Measurements from ENCODE around the gene EIF4ENIF1. TPM values are rescaled to one million over a fixed set of nuclear protein-coding genes. Genes with fewer than 3 reads are reported as not detected.
A peak's percentile ranks its signal among the peaks of the same experiment; 100 is the strongest.
"Not testable (repeated sequence)": the region's sequence is repeated elsewhere in the genome, so short reads cannot be mapped to it uniquely, and the experiment has no call there.

EIF4ENIF1 gene, protein sequence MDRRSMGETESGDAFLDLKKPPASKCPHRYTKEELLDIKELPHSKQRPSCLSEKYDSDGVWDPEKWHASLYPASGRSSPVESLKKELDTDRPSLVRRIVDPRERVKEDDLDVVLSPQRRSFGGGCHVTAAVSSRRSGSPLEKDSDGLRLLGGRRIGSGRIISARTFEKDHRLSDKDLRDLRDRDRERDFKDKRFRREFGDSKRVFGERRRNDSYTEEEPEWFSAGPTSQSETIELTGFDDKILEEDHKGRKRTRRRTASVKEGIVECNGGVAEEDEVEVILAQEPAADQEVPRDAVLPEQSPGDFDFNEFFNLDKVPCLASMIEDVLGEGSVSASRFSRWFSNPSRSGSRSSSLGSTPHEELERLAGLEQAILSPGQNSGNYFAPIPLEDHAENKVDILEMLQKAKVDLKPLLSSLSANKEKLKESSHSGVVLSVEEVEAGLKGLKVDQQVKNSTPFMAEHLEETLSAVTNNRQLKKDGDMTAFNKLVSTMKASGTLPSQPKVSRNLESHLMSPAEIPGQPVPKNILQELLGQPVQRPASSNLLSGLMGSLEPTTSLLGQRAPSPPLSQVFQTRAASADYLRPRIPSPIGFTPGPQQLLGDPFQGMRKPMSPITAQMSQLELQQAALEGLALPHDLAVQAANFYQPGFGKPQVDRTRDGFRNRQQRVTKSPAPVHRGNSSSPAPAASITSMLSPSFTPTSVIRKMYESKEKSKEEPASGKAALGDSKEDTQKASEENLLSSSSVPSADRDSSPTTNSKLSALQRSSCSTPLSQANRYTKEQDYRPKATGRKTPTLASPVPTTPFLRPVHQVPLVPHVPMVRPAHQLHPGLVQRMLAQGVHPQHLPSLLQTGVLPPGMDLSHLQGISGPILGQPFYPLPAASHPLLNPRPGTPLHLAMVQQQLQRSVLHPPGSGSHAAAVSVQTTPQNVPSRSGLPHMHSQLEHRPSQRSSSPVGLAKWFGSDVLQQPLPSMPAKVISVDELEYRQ
- total RNA-seq: 20.2 TPM

DNA sequence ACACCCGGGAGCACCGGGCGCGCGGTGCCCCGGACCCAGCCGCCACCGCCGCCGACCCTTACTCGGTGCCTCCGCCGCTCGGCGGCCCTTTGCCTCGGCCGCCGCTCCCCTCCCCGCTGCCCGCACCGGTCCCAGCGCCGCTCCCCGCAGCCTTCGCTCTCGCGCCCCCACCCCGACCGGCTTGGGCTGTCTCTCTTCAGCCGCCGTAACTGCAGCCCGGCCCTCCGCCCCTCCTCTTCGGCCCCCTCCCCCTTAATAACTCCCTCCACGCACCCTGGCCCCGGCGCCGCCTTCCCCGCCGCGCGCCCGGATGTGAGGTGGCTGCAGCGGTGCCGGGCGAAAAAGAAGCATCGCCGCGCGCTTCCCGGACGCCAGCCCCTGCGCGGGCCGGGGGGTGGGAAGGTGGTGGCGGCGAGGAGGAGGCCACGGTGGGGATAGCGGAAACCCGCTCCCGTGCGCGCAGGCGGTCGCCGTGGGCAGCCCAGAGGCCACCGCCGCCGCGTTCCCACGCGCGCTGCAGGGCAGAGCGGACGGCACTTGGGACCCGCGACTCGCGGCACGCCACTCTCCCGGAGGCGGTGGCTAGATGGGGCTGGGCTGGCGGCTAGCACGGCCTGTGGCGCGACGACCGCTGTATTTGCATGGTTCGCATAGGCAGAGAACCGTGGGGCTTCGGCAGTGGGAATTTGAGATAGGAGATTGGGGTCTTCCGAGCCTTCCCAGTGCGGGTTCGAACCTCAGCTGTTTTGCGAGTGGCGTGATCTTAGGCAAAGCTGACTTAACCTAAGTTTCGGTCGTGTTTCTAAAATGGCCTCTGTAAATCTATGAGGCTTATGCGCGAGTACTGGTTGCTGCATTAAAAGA lies at the start of gene EIF4ENIF1:
TSS of gene EIF4ENIF1 (minus strand) at position 211 of the 864 bp plus-strand sequence. CDS start 1,124 bp downstream, outside the sequence.
- DNase-seq (ENCODE audit: low read depth in 2 of 3, low spot score in 2 of 3): peak; percentile 82 to 91 (median 91)

DNA sequence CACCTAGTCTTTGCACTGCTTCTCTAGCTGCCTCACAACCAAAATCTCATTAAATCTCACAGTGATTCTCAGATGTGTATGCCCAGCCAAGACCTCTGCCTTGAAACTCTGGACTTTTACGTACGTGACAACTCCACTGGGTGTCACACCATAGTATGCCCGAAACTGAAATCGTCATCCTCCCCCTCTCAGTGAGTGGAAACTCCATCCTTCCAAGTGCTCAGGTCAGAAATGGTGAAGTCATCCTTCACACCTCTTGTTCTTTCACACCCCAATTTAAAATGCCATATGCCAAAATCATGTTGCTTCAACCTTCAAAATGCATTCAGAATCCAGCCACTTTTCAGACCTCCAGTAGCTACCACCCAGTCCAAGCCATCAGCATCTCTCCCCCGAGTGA lies 49.2 kb upstream of the EIF4ENIF1 start:
- no peak for DNase-seq (ENCODE audit: low read depth in 2 of 3, low spot score in 2 of 3)

- DNase-seq (ENCODE audit: low read depth in 2 of 3, low spot score in 2 of 3): no peak
These were observed 47.4 kb upstream of the EIF4ENIF1 start for GRCh38 chr22:31537019-31537535.

GRCh38 chr22:31533374-31533773 lies 43.7 kb upstream of the EIF4ENIF1 start:
- DNase-seq (ENCODE audit: low read depth in 2 of 3, low spot score in 2 of 3): no peak

DNA sequence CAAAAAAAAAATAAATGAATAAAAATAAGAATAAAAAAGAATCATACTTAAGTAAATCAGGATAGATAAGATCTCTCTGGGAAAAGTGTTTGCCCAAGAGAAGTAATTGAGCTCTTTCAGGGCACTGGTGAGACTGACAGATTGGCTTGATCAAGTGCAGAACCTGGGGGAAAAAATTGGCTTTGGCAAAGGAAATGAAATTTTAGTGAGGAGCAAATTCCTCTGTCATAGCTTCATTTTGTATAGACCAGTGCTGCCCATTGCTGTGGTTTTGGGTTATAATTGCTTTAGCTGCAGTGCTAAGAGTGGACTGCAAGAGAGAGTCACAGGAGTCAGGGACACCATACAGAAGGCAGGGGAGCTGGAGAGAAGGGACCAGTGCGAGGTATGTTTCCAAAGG lies 42.4 kb upstream of the EIF4ENIF1 start:
- DNase-seq (ENCODE audit: low read depth in 2 of 3, low spot score in 2 of 3): no peak

- no peak for DNase-seq (ENCODE audit: low read depth in 2 of 3, low spot score in 2 of 3)
These were observed 41.2 kb upstream of the EIF4ENIF1 start for GRCh38 chr22:31530823-31531195.

GRCh38 chr22:31526270-31526669 lies 36.6 kb upstream of the EIF4ENIF1 start:
- DNase-seq (ENCODE audit: low read depth in 2 of 3, low spot score in 2 of 3): no peak

DNA sequence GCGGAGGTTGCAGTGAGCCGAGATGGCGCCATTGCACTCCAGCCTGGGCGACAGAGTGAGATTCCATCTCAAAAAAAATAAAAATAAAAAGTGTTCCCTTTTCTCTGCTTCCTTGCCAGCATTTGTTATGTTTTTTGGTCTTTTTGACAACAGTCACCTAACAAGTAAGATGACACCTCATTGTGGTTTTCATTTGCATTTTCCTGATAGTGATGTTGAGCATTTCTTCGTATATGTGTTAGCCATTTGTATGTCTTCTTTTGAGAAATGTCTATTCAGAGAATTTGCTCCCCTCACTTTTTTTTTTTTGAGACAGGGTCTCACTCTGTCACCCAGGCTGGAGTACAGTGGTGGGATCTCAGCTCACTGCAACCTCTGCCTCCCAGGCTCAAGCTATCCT lies 34.5 kb upstream of the EIF4ENIF1 start:
- not testable (repeated sequence) for DNase-seq (ENCODE audit: low read depth in 2 of 3, low spot score in 2 of 3)

- no peak for DNase-seq (ENCODE audit: low read depth in 2 of 3, low spot score in 2 of 3)
These were observed 30.4 kb upstream of the EIF4ENIF1 start for GRCh38 chr22:31520051-31520450.

DNA sequence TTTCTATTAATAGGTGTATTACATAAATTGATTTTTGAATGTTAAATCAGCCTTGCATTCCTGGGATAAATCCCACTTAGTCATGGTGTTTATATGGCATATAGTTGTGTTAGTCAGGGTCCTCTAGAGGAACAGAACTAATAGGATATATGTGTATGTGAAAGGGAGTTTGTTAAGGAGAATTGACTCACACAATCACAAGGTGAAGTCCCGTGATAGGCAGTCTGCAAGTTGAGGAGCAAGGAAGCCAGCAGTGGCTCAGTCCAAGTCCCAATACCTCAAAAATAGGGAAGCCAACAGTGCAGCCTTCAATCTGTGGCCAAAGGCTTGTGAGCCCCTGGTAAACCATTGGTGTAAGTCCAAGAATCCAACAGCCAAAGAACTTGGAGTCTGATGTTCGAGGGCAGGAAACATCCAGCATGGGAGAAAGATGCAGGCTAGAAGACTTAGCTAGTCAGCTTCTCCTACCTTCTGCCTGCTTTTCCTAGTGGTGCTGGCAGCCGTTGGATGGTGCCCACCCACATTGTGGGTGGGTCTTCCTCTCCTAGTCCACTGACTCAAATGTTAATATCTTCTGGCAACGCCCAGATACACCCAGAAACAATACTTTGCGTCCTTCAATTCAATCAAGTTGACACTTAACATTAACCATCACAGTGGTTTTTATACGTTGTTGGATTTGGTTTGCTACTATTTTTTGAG lies 19.6 kb upstream of the EIF4ENIF1 start:
- no peak for DNase-seq (ENCODE audit: low read depth in 2 of 3, low spot score in 2 of 3)

- DNase-seq (ENCODE audit: low read depth in 2 of 3, low spot score in 2 of 3): no peak
These were observed 18.9 kb upstream of the EIF4ENIF1 start for GRCh38 chr22:31508536-31508935.

GRCh38 chr22:31507517-31507916 lies 17.9 kb upstream of the EIF4ENIF1 start:
- DNase-seq (ENCODE audit: low read depth in 2 of 3, low spot score in 2 of 3): not testable (repeated sequence)

DNA sequence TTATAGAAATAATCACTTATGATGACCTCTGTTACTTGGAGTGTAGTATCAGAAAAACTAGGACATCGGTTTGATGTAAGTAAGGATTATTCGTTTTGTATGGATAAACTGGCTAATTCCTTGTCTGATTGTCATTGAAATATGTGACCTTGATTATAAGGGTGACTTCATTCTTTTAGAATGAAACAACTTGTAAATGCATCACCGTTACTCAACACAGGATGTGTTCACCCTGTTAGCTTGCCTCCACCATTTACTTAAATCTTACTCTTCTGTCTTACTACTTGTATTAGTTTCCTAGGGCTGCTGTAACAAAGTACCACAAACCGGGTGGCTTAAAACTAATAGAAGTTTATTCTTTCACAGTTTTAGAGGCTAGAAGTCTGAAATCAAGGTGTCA lies 14.6 kb upstream of the EIF4ENIF1 start:
- DNase-seq (ENCODE audit: low read depth in 2 of 3, low spot score in 2 of 3): no peak

- DNase-seq (ENCODE audit: low read depth in 2 of 3, low spot score in 2 of 3): no peak
These were observed 13.7 kb upstream of the EIF4ENIF1 start for GRCh38 chr22:31503211-31503964.

DNA sequence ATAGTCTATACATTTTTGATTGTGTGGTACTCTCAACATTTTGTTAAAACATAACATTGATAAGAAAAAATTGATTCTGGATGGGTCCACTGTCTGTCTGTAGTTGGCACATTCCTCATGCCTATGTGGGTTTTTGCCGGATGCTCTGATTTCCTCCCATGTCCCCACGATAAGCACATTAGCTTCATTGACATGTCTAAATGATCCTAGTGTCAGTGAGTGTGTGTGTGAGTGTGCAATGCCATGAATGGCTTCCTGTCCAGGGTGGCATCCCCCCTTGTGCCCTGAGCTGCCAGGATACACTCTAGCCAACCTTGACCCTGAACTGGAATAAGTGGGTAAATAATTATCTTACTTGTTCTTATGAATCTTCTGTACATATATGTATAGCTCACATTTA lies 12.1 kb upstream of the EIF4ENIF1 start:
- DNase-seq (ENCODE audit: low read depth in 2 of 3, low spot score in 2 of 3): peak in 1 of 3 donors; percentile 4

DNA sequence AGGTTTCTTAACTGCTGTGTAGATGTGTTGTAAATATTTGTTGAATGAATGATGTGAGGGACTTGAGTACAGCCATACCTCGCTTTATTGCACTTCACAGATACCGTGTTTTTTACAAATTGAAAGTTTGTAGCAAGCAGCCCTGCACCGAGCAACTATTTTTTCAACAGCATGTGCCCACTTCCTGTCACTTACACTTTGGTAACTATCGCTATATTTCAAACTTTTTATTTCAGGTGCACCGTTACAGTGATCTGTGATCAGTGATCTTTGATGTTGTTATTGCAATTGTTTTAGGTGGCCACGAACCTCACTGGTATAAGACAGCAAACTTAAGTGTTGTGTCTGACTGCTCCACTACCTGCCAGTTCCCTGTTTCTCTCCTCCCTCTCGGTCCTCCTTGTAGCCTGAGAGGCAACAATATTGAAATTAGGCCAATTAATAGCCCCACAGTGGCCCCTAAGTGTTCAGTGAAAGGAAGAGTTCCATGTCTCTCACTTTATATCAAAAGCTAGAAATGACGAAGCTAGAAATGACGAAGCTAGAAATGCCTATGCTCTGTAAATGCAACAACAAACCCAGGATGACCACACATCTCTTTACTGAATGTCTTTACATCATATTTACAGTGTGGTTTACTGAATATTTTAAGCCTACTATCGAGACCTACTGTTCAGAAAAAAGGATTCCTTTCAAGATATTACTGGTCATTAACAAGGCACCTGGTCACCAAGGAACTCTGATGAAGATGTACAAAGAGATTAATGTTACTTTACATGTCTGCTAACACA lies 7.7 kb upstream of the EIF4ENIF1 start:
- DNase-seq (ENCODE audit: low read depth in 2 of 3, low spot score in 2 of 3): no peak

DNA sequence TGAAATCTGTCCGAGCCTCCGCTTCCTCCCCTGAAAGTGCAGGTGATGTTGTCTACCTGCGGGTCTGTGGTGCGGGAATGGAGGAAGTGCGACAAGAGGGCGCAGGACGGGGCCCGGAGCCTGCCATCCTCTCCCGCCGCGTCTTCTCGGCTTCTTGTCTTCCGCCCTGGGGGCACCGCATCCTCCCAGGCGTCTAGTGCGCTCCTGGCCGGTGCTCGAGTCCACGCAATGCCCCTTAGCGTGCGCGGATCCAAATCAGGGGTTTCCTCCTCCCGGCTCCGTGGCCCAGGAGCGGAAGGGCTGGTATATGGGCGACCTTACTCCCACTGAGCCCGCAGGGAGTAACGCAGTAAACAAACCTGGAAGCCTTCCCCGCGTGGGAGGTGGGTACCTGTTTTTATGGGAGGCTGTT lies 7.1 kb upstream of the EIF4ENIF1 start:
- DNase-seq (ENCODE audit: low read depth in 2 of 3, low spot score in 2 of 3): peak in 1 of 3 donors; percentile 19
